HG03378 (cell line): ENCODE data around the gene EWSR1.
"Not testable (repeated sequence)": the region's sequence is repeated elsewhere in the genome, so short reads cannot be mapped to it uniquely, and the experiment has no call there.

Source experiments
- ATAC-seq: cut with Tn5 transposase; IDR thresholded peaks from one replicate; pipeline ENCODE4 v1.9.1; 2021; ENCODE audit warnings: mild to moderate bottlenecking, moderate library complexity; ENCODE audit not compliant: unreplicated experiment

Gene EWSR1

DNA sequence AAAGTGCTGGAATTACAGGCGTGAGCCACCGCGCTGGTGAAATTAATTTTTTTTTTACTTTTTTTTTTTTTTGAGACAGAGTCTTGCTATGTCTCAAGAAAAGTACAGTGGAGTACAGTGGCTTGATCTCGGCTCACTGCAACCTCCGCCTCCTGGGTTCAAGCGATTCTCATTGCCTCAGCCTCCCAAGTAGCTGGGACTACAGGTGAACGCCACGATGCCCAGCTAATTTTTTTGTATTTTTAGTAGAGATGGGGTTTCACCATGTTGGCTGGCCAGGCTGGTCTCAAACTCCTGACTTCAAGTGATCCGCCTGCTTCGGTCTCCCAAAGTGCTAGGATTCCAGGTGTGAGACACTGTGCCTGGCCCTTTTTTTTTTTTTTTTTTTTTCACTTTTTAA is 20.2 kb upstream of the EWSR1 start:
- ATAC-seq = not testable (repeated sequence)

DNA sequence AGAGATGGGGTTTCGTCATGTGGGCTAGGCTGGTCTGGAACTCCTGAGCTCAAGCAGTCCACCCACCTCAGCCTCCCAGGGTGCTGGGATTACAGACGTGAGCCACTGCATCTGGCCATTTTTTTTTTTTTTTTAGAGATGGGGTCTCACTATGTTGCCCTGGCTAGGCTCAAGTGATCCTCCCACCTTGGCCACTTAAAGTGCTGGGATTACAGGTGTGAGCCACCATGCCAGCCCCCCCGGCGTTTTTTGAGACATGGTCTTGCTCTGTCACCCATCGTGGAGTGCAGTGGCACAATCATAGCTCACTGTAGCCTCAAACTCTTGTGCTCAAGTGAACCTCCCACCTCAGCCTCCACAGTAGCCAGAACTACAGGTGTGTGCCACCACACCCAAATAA is 16.8 kb upstream of the EWSR1 start:
- no peak for ATAC-seq

GRCh38 chr22:29251981-29252911 is 15.8 kb upstream of the EWSR1 start:
- ATAC-seq = no peak

- no peak for ATAC-seq
Observed at GRCh38 chr22:29253561-29254285, 14.3 kb upstream of the EWSR1 start.

GRCh38 chr22:29254286-29254660 is 13.8 kb upstream of the EWSR1 start:
- ATAC-seq = no peak

DNA sequence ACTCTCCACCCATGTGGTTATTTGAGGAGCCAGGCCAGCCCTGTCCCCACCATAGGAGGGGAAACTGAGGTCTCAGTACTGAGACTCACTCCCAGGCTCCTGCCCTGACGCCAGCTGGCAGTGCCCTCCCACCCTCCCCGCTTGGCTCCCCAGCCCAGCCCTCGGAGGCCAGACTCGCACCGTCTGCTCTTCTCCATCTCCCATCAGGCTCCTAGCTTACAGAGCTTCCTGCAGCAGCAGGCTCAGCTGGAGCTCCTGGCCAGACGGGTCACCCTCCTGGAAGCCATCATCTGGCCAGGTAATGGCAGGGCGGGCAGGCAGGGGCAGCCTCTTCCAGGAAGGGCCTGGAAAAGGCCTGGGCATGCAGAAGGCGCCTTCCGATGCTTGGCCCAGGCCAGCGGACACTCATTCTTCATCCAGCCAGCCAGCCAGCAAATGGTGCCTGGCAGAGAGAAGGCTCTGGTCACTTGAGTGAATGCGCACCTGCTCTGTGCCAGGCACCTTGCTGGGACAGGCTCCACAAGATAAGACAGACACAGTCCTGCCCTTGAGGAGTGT is 12.9 kb upstream of the EWSR1 start:
- ATAC-seq = no peak

GRCh38 chr22:29256606-29257325 is 11.3 kb upstream of the EWSR1 start:
- ATAC-seq = no peak

- ATAC-seq = no peak
Observed at GRCh38 chr22:29257751-29258181, 10.3 kb upstream of the EWSR1 start.

DNA sequence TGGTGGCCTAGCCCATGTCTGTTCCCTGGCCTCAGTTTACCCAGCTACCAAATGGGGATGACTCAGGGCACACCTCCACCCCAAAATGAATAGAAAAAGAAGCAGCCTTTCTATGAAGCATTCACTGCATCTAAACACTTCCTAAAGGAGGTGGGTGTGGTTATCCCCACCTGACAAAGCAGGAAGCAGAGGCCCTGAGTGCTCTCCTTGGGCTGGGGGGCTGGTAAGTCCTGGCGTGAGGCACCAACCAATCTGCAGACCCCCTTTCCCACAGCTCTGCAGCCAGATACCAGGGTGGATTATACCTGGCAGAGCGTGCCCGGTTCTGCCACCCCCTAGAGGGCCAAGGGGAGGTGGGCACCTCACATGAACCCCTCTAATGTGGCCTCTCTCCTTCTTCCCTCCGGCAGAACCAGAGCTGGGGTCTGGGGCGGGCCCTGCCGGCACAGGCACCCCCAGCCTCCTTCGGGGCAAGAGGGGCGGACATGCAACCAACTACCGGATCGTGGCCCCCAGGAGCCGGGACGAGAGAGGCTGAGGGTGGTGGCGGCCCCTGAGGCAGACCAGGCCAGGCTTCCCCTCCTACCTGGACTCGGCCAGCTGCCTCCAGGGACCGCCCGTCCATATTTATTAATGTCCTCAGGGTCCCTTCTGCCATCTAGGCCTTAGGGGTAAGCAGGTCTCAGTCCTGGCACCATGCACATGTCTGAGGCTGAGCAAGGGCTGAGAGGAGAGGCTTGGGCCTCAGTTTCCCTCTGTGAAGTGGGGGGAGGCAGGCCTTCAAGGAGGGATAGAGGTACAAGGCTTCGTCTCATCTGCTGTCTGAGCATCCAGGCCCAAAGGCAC is 9.4 kb upstream of the EWSR1 start:
- no peak for ATAC-seq

- ATAC-seq = no peak
Observed at GRCh38 chr22:29259253-29259899, 8.7 kb upstream of the EWSR1 start.

GRCh38 chr22:29260031-29260560 is 8.0 kb upstream of the EWSR1 start:
- no peak for ATAC-seq

DNA sequence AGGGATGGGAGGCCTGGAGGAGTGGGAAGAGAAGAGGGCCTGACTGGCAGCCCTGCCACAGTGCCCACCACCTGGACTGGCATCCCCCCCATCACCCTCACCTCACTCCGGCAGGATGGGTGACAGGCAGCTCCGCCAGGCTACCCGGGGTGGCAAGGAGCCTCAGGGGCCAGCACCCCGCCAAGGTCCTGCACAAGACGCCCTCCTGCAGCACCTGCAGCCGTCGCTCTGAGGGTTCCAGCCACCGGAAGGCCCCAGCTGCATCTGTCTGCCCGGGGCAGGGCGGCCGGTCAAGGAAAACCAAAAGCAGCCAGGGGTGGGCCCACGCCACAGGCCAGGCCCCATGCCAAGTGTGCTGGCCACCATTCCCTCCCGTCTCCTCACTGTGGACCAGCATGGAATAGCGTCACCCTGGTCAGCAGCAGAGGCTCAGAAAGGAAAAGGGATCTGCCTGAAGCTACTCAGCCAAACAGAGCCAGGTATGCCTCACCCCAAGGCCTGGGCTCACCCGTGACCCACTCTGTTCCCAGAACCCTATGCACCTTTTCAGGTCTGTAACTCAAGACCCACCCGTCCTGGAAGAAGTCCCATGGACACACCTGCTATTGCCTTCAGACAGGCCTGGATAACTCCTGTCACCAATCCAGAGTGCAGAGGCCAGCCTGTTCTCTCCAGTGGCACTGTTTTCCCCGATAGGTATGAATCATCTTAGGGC is 7.3 kb upstream of the EWSR1 start:
- ATAC-seq = no peak

DNA sequence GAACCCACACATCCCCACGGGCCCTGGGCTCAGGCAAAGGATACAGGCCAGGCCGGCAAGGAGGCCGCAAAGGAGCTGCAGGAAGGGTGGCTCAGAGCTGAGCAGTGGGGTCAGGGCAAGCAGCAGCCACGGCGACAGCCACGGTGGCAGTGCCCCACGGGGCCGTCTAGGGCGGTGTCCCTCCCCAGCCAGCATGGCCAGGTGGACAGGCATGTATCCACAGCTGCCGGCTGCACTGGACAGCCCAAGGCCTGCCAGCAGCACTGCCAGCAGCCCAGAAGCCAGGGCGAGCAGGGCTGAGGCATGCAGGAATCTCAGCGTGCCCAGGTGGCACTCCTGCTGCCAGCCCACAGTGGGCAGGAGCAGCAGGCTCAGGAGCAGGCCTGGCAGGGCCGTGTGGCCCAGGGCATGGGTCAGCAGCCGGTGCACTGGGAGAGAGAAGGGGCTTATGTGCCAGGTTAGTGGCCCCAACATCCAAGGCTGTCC is 4.2 kb upstream of the EWSR1 start:
- no peak for ATAC-seq

DNA sequence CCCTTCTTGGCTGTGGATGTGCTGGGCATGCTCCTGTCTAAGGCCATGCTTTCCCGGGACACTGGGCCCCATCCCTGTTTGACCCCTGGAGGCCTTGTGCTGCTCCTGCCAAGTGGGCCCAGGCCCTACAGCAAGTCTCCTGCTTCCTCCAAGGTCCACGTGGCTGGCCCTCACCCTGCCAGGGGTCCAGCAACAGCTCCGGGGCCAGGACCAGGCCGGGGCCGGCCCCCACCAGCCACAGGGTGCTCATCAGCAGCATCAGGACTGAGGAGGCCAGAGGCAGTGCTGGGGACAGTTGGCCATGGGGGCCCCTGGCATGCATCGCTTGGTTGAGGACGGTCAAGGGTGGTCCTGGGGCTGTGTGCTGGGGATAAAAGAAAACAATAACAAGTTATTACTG is 2.8 kb upstream of the EWSR1 start:
- no peak for ATAC-seq

DNA sequence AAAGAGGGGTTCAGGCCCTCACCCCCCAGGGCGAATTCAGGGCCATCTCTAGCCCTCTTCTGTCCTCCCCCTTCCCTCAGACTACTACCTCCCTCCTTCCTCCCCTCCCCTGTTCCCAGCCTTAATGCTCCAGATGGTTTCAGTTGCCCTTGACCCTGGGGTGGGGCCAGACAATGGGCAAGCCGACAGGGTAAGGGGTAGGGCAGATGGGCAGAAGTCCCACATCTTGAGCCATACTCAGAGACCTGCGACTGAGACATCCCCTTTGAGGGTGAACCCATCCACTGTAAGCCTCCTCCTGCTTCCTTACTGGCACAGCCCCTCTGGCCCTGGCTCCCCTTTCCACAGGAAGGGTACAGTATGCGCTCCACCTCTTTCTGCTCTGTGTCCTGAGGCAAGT is 2.1 kb upstream of the EWSR1 start:
- no peak for ATAC-seq

- ATAC-seq = no peak
Observed at GRCh38 chr22:29266564-29267461, 1.3 kb upstream of the EWSR1 start.

DNA sequence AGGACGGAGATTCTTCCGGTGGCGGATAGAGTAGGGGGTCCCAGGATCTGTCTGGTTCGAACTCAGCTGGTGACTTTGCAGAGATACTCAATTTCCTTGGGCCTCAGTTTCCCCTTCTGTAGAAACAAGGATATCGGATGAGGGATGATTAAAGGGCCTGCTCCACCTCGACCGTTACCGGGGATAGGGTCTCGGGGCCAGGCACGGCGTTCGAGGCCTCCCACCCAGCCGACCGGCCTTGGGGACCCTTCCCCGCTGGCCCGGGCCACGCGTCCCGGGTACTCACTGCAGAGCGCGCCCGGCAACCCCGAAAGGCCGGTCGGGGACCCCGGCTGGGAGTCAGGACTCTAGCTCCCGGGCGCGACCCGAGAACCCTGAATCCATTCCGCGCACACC is 608 bp upstream of the EWSR1 start:
- peak; percentile 15 for ATAC-seq
